Fibroblast of the aortic adventitia (primary cell): ENCODE measurements around the gene SHANK1. TPM values are rescaled to one million over a fixed set of nuclear protein-coding genes. Genes with fewer than 3 reads are reported as not detected.

ENCODE experiments used
- DNase-seq: peaks from one replicate; pipeline ENCODE4 v3.0.0-alpha.2; 2010; ENCODE audit warnings: low read depth
- H3K4me3 ChIP-seq: 2 replicates; pipeline ENCODE4 v1.5.1; 2011; ENCODE audit warnings: low read depth, mild to moderate bottlenecking, control low read depth, low read length, moderate library complexity
- CTCF ChIP-seq: IDR thresholded peaks from 2 replicates; pipeline ENCODE4 v1.5.1; 2011; ENCODE audit warnings: mild to moderate bottlenecking, low read length, control low read depth, inconsistent platforms; ENCODE audit not compliant: insufficient read depth
- total RNA-seq: library from RNA; depleted of rRNA; stranded (reverse); fragments of >200 nt; gene quantifications from 2 replicates; pipeline ENCODE4 v1.2.3, GENCODE V29; 2012; ENCODE audit warnings: low replicate concordance

Gene SHANK1
- total RNA-seq, 1 donor = 4.2 TPM

- TF ChIP-seq CTCF = no peak
- no peak overlapping the region for H3K4me3 ChIP-seq
- DNase-seq = no peak
Observed at GRCh38 chr19:50695251-50696093, 24.1 kb downstream of the SHANK1 start.

DNA sequence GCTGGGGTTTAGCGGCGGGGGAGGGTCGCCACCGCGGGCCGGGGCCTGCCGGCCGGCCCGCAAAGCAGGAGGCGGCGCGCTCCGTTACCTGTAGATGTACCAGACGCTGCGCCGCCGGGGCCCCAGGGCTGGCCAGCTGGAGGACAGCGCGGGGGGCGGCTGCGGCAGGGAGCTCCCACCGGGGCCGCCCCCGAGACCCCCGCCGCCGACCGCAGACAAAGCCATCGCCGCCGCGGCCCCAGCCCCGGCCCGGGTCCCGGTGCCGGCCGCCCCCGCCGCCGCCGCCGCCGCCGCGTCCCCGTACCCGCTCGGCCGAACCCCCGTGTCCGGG is 24.8 kb downstream of the SHANK1 start:
- no peak for DNase-seq
- TF ChIP-seq CTCF = no peak
- no peak overlapping the region for H3K4me3 ChIP-seq

GRCh38 chr19:50693064-50693975 is 26.3 kb downstream of the SHANK1 start:
- TF ChIP-seq CTCF = no peak
- no peak for DNase-seq
- no peak overlapping the region for H3K4me3 ChIP-seq

DNA sequence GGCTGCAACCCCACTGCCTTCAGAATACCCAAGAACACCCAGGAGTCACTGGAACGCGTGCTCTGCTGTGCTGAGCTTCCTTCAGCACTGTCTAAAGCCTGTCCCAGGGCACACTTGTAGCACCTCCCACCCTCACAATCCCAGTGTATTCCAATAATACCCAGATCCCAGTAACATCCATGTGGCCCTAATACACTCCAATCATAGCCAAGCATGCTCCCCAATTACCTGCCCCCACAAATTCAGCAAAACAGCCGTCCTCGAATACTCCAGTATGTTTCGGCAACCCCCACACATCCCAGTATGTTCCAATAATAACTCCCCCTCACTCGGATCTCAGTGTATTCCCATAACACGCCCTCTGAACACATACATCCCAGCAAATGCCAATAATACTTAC is 29.2 kb downstream of the SHANK1 start:
- no peak for DNase-seq
- TF ChIP-seq CTCF = no peak
- H3K4me3 ChIP-seq = no peak overlapping the region

DNA sequence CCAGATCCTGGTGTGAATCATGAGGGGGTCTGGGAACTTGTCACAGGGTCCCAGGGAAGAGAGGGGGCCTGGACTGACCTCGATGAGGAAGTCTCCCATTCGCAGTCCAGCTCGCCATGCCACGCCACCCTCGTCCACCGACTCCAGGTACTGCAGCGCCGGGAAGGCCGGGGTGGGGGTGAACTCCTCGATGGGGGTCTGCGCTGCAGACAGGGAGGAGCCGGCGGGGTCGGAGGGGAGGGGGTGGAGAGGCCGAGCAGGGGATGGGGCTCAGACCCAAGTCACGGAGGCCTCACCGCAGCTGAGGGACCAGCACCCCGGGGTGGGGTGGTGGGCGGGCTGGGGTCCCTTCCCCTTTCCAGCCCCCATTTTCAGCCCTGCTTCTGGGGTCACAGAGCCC is 30.8 kb downstream of the SHANK1 start:
- no peak overlapping the region for H3K4me3 ChIP-seq
- no peak for DNase-seq
- no peak for TF ChIP-seq CTCF

GRCh38 chr19:50686310-50687032 is 33.1 kb downstream of the SHANK1 start:
- H3K4me3 ChIP-seq = no peak overlapping the region
- no peak for DNase-seq
- TF ChIP-seq CTCF = no peak
